Measurements from ENCODE around the gene ACTRT2. TPM values are rescaled to one million over a fixed set of nuclear protein-coding genes. Genes with fewer than 3 reads are reported as not detected.

Gene ACTRT2
- total RNA-seq, 1 experiment from 2014 or later, result not detected

DNA sequence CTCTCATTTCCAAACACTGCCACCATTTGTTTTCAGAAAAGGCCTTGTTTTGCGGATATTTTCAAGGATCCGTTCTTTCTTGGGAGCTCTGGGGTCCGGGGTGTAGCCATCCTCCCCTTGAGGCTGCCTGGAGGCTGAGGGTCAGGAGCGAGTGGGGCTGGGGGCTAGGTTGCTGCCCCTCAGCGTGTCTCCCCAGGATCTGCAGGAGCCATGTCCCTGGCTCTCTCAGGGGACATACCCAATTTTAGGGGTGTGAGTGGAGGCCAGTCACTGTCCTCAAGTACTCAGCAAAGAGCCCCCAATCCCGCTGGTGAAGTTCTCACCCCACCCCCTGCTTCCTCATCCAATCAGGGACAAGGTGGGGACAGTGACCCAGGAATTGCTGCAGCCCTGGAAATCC is 32.7 kb downstream of the ACTRT2 start:
- TF ChIP-seq, protein P1, sequence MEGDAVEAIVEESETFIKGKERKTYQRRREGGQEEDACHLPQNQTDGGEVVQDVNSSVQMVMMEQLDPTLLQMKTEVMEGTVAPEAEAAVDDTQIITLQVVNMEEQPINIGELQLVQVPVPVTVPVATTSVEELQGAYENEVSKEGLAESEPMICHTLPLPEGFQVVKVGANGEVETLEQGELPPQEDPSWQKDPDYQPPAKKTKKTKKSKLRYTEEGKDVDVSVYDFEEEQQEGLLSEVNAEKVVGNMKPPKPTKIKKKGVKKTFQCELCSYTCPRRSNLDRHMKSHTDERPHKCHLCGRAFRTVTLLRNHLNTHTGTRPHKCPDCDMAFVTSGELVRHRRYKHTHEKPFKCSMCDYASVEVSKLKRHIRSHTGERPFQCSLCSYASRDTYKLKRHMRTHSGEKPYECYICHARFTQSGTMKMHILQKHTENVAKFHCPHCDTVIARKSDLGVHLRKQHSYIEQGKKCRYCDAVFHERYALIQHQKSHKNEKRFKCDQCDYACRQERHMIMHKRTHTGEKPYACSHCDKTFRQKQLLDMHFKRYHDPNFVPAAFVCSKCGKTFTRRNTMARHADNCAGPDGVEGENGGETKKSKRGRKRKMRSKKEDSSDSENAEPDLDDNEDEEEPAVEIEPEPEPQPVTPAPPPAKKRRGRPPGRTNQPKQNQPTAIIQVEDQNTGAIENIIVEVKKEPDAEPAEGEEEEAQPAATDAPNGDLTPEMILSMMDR (conservative IDR thresholded peaks at IDR 0.05), result no peak
- no peaks in the 10 kb centered on the region; the same call in 1 of the 2 replicates for H3K27me3 ChIP-seq (ENCODE audit: insufficient read depth, low read length)
- no peak overlapping the region for H3K23ac ChIP-seq (ENCODE audit: insufficient read length, low read depth, low read length)
- no peak overlapping the region for H2AFZ ChIP-seq (ENCODE audit: low read length)
- H3K27ac ChIP-seq (ENCODE audit: insufficient read length, low read depth, low read length), result no peak overlapping the region
- H3K79me2 ChIP-seq (ENCODE audit: insufficient read depth, low read length), result no peaks in the 10 kb centered on the region
- H3K4me1 Mint-ChIP-seq, result no peaks in the 10 kb centered on the region
- no peak overlapping the region for H4K8ac ChIP-seq (replicated peaks; ENCODE audit: insufficient read length, low read depth, low read length)
- H3K9me3 ChIP-seq (ENCODE audit: control insufficient read depth, low read depth, low read length), result peaks cover 8% of the 10 kb centered on the region
- no peak overlapping the region for H3K4ac ChIP-seq (ENCODE audit: low read depth, low read length)
- H2BK15ac ChIP-seq (ENCODE audit: low read depth, low read length), result no peak overlapping the region
- no peak overlapping the region for H3K27ac Mint-ChIP-seq
- no peaks in the 10 kb centered on the region for H3K79me1 ChIP-seq (ENCODE audit: insufficient read depth, low read depth, low read length, poor library complexity, severe bottlenecking)
- DNase-seq, result no peak
- H3K9ac ChIP-seq (ENCODE audit: extremely low read depth, insufficient read length, low read length), result no peak overlapping the region
- no peak overlapping the region for H3K14ac ChIP-seq (ENCODE audit: insufficient read depth, low read length)
- no peak overlapping the region for H3K4me3 Mint-ChIP-seq
- no peak overlapping the region for H4K5ac ChIP-seq (ENCODE audit: insufficient read length, low read depth, low read length)
- H3T11ph ChIP-seq (ENCODE audit: low read length), result no peak overlapping the region
- no CpG with 5 or more reads among the region's 6 CpGs for WGBS (ENCODE audit: extremely low coverage, insufficient read length, low lambda C conversion rate)
- H4K20me1 ChIP-seq (ENCODE audit: control insufficient read depth, insufficient read depth, insufficient read length), result no peaks in the 10 kb centered on the region
- peaks cover 33% of the 10 kb centered on the region for H3K27me3 Mint-ChIP-seq (ENCODE audit: low read depth)
- peaks cover 0 to 5% (median 0%) of the 10 kb centered on the region in 3 experiments; a peak in 3 of 7 replicates for H3K36me3 Mint-ChIP-seq (ENCODE audit: insufficient read depth in 1 of 3, low read depth in 3 of 3)
- no peak overlapping the region for H2BK5ac ChIP-seq (ENCODE audit: insufficient read length, low read length)
- H3K9me3 Mint-ChIP-seq, result peaks cover 4 to 32% of the 10 kb centered on the region in 2 experiments
- H2AK5ac ChIP-seq (ENCODE audit: insufficient read length, low read length), result no peak overlapping the region
- H3K4me1 ChIP-seq (ENCODE audit: insufficient read depth, low read length), result no peaks in the 10 kb centered on the region
- no peak overlapping the region for H3K4me2 ChIP-seq (ENCODE audit: insufficient read depth, insufficient read length, low read length)
- H3K18ac ChIP-seq (ENCODE audit: insufficient read length, low read depth, low read length), result no peak overlapping the region
- H2BK20ac ChIP-seq (ENCODE audit: low read depth, low read length, poor library complexity, severe bottlenecking), result no peak overlapping the region
- H3K23me2 ChIP-seq (ENCODE audit: insufficient read length, low read depth, low read length, poor library complexity, severe bottlenecking), result no peaks in the 10 kb centered on the region
- H3K56ac ChIP-seq (ENCODE audit: insufficient read length, low read depth, low read length), result no peak overlapping the region
- H4K91ac ChIP-seq (ENCODE audit: insufficient read length, low read depth, low read length), result no peak overlapping the region
- H2BK120ac ChIP-seq (ENCODE audit: low read depth, low read length, poor library complexity, severe bottlenecking), result no peak overlapping the region
- no peak overlapping the region for H2BK12ac ChIP-seq (ENCODE audit: insufficient read length, low read depth, low read length)
